ENCODE measurements around the gene SSC5D.
"Not testable (repeated sequence)": the region's sequence is repeated elsewhere in the genome, so short reads cannot be mapped to it uniquely, and the experiment has no call there.

SSC5D gene

GRCh38 chr19:55447421-55448174 is 40.6 kb upstream of the SSC5D start:
- TF ChIP-seq CTCF (IDR thresholded peaks at IDR 0.05) = no peak
- DNase-seq = peak; percentile 46
- H3K4me1 Mint-ChIP-seq = peaks cover 22% of the 10 kb centered on the region
- peaks cover 3% of the 10 kb centered on the region for H3K9me3 Mint-ChIP-seq
- H3K4me3 Mint-ChIP-seq = no peak overlapping the region
- H3K36me3 Mint-ChIP-seq (ENCODE audit: low read depth) = no peaks in the 10 kb centered on the region
- H3K27me3 Mint-ChIP-seq (ENCODE audit: low read depth, poor library complexity) = peaks cover 24% of the 10 kb centered on the region
- no peak overlapping the region for H3K27ac Mint-ChIP-seq

GRCh38 chr19:55448175-55448490 is 40.1 kb upstream of the SSC5D start:
- H3K4me3 Mint-ChIP-seq; H3K27ac Mint-ChIP-seq; H3K36me3 Mint-ChIP-seq (ENCODE audit: low read depth); DNase-seq; H3K9me3 Mint-ChIP-seq: not testable (repeated sequence)
- Mint-ChIP-seq H3K4me1 (peaks cover 22% of the 10 kb centered on the region), H3K27me3 (ENCODE audit: low read depth, poor library complexity) (peaks cover 30% of the 10 kb centered on the region)

- TF ChIP-seq CTCF (IDR thresholded peaks at IDR 0.05) = no peak
- no peak overlapping the region for H3K27ac Mint-ChIP-seq
- no peak for DNase-seq
- peaks cover 3% of the 10 kb centered on the region for H3K9me3 Mint-ChIP-seq
- peaks cover 38% of the 10 kb centered on the region for H3K27me3 Mint-ChIP-seq (ENCODE audit: low read depth, poor library complexity)
- peaks cover 8% of the 10 kb centered on the region for H3K36me3 Mint-ChIP-seq (ENCODE audit: low read depth)
- H3K4me3 Mint-ChIP-seq = no peak overlapping the region
- peaks cover 27% of the 10 kb centered on the region for H3K4me1 Mint-ChIP-seq
Observed at GRCh38 chr19:55449469-55449868, 38.8 kb upstream of the SSC5D start.

DNA sequence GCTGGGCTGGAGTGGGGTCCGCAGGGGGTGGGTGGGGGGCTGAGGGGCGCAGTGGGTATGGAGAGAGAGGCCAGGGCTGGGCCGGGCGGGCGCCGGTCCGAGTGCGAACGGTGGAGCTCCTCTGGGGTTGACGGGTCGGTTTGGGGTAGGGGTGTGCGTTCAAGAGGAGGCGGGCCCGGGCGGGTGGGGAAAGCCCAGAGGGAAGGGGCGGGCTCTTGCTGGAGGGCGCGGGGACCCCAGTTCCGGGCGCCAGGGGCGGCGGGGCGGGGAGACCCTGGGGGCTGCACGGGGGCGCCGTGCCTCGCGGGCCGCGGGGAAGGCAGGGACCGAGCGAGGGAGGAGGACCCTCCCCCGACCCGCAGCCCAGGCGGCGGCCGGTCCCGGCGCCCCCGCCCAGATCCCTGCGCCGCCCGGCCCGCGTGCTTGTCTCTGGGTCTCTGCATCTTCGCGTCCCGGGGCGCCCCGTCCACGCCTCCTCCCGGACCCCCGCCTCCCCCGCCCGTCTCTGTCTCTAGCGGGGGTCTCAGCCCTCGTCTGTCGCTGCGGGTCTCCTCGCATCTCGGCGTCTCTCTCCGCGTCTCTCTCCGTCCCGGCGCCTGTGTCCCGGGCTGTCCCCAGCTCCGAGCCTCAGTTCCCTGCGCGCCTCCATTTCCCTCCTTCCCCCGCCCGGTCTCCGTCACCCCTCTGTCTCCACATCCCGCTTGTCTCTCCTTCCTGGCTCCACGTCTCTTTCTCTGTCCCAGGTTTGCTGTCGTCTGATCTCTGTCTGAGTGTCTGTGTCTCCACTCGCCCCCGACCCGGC is 36.9 kb upstream of the SSC5D start:
- Mint-ChIP-seq H3K4me1 (peaks cover 31% of the 10 kb centered on the region), H3K27ac (no peak overlapping the region), H3K36me3 (ENCODE audit: low read depth) (peaks cover 12% of the 10 kb centered on the region), H3K9me3 (no peaks in the 10 kb centered on the region), H3K4me3 (peak overlapping the region; percentile 83), H3K27me3 (ENCODE audit: low read depth, poor library complexity) (peaks cover 38% of the 10 kb centered on the region)
- no peak for TF ChIP-seq CTCF (IDR thresholded peaks at IDR 0.05)
- DNase-seq = peak; percentile 49

GRCh38 chr19:55451965-55452748 is 36.1 kb upstream of the SSC5D start:
- no peak for TF ChIP-seq CTCF (IDR thresholded peaks at IDR 0.05)
- peak overlapping the region; percentile 83 for H3K4me3 Mint-ChIP-seq

GRCh38 chr19:55452749-55453346 is 35.4 kb upstream of the SSC5D start:
- TF ChIP-seq CTCF (IDR thresholded peaks at IDR 0.05) = no peak
- Mint-ChIP-seq H3K9me3 (no peaks in the 10 kb centered on the region), H3K36me3 (ENCODE audit: low read depth) (peaks cover 17% of the 10 kb centered on the region), H3K27me3 (ENCODE audit: low read depth, poor library complexity) (peaks cover 40% of the 10 kb centered on the region), H3K4me3 (peak overlapping the region; percentile 64), H3K4me1 (peaks cover 34% of the 10 kb centered on the region), H3K27ac (no peak overlapping the region)
- DNase-seq = peak; percentile 90

More at GRCh38 chr19:55451965-55452748, 36.1 kb upstream of the SSC5D start:
- Mint-ChIP-seq H3K36me3 (ENCODE audit: low read depth) (peaks cover 17% of the 10 kb centered on the region), H3K27ac (no peak overlapping the region), H3K9me3 (no peaks in the 10 kb centered on the region), H3K27me3 (ENCODE audit: low read depth, poor library complexity) (peaks cover 38% of the 10 kb centered on the region), H3K4me1 (peaks cover 31% of the 10 kb centered on the region)
- peak; percentile 58 for DNase-seq

Measured in nephron progenitor cell (in vitro differentiated cells).